Measurements from ENCODE around the gene GJD3. TPM values are rescaled to one million over a fixed set of nuclear protein-coding genes. Genes with fewer than 3 reads are reported as not detected.

Gene GJD3
- total RNA-seq, 1 experiment from 2014 or later: 0.33 TPM

GRCh38 chr17:40335620-40336019 lies 28.9 kb downstream of the GJD3 start:
- Histone ChIP-seq H3K4me3 (ENCODE audit: low read depth in 2 of 2, low read length in 2 of 2) (no peak overlapping the region), H3K9me3 (ENCODE audit: control insufficient read depth, insufficient read depth, low read depth, low read length) (no peaks in the 10 kb centered on the region), H3K27ac (ENCODE audit: low read length) (no peak overlapping the region), H3K36me3 (ENCODE audit: control insufficient read depth, insufficient read depth, low read length) (no peaks in the 10 kb centered on the region), H3K4me1 (ENCODE audit: control insufficient read depth, insufficient read depth, low read length) (peaks cover 72% of the 10 kb centered on the region), H3K27me3 (ENCODE audit: control insufficient read depth, insufficient read depth, low read length) (no peaks in the 10 kb centered on the region)
- intact Hi-C loops (cut with micrococcal nuclease; ENCODE audit: unreplicated experiment): no loop called here
- TF ChIP-seq, protein P1, sequence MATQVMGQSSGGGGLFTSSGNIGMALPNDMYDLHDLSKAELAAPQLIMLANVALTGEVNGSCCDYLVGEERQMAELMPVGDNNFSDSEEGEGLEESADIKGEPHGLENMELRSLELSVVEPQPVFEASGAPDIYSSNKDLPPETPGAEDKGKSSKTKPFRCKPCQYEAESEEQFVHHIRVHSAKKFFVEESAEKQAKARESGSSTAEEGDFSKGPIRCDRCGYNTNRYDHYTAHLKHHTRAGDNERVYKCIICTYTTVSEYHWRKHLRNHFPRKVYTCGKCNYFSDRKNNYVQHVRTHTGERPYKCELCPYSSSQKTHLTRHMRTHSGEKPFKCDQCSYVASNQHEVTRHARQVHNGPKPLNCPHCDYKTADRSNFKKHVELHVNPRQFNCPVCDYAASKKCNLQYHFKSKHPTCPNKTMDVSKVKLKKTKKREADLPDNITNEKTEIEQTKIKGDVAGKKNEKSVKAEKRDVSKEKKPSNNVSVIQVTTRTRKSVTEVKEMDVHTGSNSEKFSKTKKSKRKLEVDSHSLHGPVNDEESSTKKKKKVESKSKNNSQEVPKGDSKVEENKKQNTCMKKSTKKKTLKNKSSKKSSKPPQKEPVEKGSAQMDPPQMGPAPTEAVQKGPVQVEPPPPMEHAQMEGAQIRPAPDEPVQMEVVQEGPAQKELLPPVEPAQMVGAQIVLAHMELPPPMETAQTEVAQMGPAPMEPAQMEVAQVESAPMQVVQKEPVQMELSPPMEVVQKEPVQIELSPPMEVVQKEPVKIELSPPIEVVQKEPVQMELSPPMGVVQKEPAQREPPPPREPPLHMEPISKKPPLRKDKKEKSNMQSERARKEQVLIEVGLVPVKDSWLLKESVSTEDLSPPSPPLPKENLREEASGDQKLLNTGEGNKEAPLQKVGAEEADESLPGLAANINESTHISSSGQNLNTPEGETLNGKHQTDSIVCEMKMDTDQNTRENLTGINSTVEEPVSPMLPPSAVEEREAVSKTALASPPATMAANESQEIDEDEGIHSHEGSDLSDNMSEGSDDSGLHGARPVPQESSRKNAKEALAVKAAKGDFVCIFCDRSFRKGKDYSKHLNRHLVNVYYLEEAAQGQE (IDR thresholded peaks at IDR 0.05; ENCODE audit: insufficient read depth in 1 of 2, low read depth in 2 of 2, low read length in 1 of 2): no peak
- TF ChIP-seq TCF7L2 (IDR thresholded peaks at IDR 0.05; ENCODE audit: low read depth, low read length): no peak
- no peak for TF ChIP-seq CTCF (IDR thresholded peaks at IDR 0.05)
- no peak for TF ChIP-seq SIN3A (IDR thresholded peaks at IDR 0.05; ENCODE audit: borderline replicate concordance, insufficient read depth, low read depth, low read length)
- no peak for TF ChIP-seq POLR2AphosphoS5 (IDR thresholded peaks at IDR 0.05; ENCODE audit: low read depth, low read length)
- ATAC-seq (no peak), DNase-seq (ENCODE audit: low read depth, low spot score) (no peak)
- no TSS peak for BruUV-seq (replicated peaks)
- ChIA-PET POLR2A (interaction anchor here (0.6 kb wide), 1 partner anchor 85 kb away, joined by 4 read pairs; no protein-coding TSS in a partner anchor), CTCF (no interaction called here)
- in situ Hi-C loops (cut with HindIII; ENCODE audit: low pct_unique_long_range_greater_than_20kb, low sequenced_read_pairs): no loop called here

- no peaks in the 10 kb centered on the region for H3K27me3 ChIP-seq (ENCODE audit: control insufficient read depth, insufficient read depth, low read length)
- no peaks in the 10 kb centered on the region for H3K36me3 ChIP-seq (ENCODE audit: control insufficient read depth, insufficient read depth, low read length)
- peak overlapping the region; percentile 64; the same call in 1 of the 2 replicates for H3K27ac ChIP-seq (ENCODE audit: low read length)
- no peak for DNase-seq (ENCODE audit: low read depth, low spot score)
- H3K4me3 ChIP-seq (ENCODE audit: low read depth in 2 of 2, low read length in 2 of 2): no peak overlapping the region
- ATAC-seq: no peak
- CTCF ChIA-PET: no interaction called here
- intact Hi-C loops (cut with micrococcal nuclease; ENCODE audit: unreplicated experiment): no loop called here
- peaks cover 68% of the 10 kb centered on the region for H3K4me1 ChIP-seq (ENCODE audit: control insufficient read depth, insufficient read depth, low read length)
- TF ChIP-seq SIN3A (IDR thresholded peaks at IDR 0.05; ENCODE audit: borderline replicate concordance, insufficient read depth, low read depth, low read length) (no peak), POLR2AphosphoS5 (IDR thresholded peaks at IDR 0.05; ENCODE audit: low read depth, low read length) (no peak), CTCF (IDR thresholded peaks at IDR 0.05) (no peak), TCF7L2 (IDR thresholded peaks at IDR 0.05; ENCODE audit: low read depth, low read length) (no peak)
- TF ChIP-seq, protein P1 (IDR thresholded peaks at IDR 0.05; ENCODE audit: insufficient read depth in 1 of 2, low read depth in 2 of 2, low read length in 1 of 2): no peak
- in situ Hi-C loops (cut with HindIII; ENCODE audit: low pct_unique_long_range_greater_than_20kb, low sequenced_read_pairs): no loop called here
- no TSS peak for BruUV-seq (replicated peaks)
- POLR2A ChIA-PET: no interaction called here
- H3K9me3 ChIP-seq (ENCODE audit: control insufficient read depth, insufficient read depth, low read depth, low read length): no peaks in the 10 kb centered on the region
These were observed 30.6 kb downstream of the GJD3 start for GRCh38 chr17:40333781-40334448.
